Fibroblast of skin of abdomen (primary cell): ENCODE results near the gene GALNT2.
A peak's percentile ranks its signal among the peaks of the same experiment; 100 is the strongest.

Source experiments
- DNase-seq: peaks from one replicate; pipeline ENCODE4 v3.0.0-alpha.2; 2013

The GALNT2 gene

DNA sequence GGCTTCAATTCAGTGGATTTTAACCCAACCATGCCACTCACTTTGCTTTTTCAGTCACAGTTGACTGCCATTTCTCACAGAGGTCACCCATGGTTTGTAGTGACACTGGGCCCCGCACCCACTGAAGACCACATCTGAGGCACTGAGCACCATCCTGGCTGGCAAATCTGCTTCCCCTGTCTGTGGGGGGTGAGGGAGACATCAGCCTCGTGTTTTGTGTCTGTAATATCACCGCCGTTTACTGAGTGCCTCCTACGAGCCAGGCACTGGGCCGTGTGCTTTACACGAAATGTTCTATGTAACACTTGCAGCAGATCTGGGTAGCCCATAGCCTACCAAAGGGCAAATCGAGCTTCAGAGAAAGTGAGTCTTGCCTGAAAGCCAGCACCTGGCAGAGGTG, 197.3 kb downstream of the GALNT2 start:
- no peak for DNase-seq

DNA sequence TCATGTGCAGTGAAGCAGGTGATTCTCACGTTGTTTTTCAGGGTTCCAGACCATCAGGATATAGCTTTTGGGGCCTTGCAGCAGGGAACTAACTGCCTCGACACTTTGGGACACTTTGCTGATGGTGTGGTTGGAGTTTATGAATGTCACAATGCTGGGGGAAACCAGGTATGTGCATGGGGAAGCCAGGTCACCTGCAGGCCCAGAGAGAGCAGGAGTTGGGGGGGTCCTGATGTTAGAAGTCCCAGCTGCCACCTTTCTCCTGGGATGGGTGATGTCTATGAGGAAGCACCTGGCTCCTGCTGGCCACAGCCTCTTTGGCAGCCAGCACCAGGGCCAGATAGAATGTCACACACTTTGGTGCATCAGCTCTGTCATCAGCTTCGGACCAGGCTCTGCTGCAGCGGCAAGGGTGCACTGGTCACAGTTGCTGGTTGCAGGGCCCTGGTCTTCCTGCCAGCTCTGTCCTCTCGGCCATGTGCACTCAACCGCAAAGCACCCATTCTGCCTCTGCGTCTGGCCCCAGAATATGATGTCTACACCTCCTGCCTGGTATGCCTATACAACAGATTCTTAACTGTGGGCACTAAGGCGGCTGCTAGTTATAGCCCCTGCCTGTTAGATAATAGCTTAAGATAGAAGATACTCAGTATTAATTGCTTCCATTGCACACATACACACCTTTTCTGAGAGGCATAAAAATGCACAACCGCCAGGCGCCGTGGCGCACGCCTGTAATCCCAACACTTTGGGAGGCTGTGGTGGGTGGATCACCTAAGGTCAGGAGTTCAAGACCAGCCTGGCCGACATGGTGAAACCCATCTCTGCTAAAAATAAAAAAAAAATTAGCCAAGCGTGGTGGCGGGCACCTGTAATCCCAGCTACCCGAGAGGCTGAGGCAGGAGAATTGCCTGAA, 198.4 kb downstream of the GALNT2 start:
- DNase-seq: no peak

DNA sequence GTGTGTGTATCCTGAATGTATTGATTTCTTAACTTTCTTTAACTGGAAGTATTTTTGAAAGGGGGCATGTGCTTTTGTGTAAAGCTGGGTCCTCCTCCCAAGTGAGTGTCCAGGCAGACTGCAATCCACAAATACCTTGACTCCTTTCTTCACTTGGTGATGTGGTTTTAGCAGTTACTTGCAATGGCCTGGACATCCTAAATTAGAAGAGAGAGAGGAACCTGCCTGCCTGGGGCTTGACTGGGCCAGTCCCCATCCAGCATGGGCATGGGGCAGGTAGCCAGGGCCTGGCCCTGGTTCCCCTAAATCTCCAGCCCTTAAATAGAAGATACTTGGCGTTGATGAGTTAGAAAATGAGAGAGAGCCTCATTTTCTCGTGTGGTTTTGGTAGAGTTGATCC, 199.4 kb downstream of the GALNT2 start:
- no peak for DNase-seq

DNA sequence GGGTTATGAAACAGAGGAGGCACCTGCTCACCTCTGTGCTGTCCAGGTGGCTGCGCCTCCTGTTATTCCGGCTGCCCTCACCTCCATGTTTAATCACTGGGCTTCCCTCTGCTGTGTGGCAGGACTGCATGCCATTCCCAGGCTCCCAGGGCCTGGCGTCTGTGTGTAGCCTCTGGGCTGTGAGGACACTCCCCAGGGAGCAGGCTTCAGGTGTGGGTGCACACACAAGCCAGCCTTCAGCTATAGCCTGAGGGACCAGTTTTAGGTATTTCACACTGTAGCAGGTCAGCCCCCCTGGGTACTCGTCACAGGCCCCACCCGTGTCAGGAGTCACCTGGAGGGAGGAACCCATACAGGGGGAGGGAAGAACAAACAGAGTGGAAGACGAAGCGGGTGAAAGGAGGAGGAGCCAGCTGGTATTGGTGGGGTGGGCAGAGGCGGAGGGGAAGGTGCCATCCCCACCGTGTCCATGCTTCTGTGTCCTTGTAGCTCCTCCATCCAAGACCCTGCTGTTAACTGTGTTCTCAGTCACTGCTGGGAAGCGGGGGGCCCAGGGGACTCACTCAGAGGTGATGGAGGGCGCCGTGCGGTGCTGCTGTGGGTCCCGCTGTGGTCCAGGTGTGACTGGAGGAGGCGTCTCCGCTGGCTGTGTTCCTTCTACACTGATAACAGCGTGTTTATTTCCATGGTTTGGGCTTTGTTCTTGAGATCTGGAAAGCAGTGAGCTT, 200.5 kb downstream of the GALNT2 start:
- DNase-seq: no peak

DNA sequence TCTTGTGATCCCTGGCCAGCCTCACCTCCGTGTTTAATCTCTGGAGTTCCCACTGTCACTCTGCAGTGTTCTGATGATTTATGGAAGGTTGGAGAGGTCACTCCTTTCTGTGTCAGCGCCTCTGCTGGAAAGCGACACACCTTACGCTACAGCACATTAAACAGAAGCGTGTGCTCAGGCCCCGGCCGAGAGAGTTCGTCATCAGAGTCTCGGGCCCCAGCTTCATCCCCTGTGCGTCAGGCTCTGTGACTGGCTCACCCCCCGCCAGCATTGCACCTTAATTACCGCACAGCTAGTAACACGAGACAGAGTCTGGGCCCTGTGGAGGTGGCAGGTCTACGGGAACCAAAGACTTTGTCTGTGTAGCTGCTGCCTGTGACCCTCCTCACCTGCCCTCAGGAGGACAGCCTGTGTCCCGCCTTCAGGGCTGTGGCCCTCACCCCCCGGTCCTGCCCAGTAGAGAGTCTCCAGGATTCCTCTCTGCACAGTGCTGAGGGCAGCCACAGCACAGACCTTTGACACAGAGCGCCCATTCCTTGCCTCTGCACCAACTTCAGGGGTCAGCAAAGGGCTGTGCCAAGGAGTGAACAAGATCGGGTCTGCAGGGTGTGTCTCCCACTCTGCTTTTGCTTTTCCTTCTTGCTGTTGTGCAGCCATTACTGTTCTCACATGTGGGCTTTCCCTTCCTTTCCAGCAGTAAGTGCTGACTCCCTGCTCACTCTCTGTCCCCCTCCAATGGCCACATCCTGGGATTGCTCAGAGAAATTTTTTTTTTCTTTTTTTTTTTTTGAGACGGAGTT, 201.5 kb downstream of the GALNT2 start:
- DNase-seq: peak; percentile 72

DNA sequence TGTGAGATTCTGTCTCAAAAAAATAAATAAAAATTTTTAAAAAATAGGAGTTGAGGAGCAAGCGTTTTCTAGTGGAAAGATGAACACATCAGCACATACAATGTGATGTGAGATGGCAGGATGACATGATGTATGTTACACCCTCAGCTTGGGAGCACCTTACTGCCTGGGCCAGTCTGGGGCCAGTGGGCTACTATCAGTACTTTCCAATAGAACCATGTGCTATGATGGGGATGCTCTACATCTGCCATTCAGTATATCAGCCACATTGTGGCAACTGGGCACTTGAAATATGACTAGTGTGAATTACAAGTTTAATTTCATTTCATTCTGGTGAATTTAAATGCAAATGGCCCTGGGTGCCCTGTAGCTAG, 203.1 kb downstream of the GALNT2 start:
- no peak for DNase-seq

DNA sequence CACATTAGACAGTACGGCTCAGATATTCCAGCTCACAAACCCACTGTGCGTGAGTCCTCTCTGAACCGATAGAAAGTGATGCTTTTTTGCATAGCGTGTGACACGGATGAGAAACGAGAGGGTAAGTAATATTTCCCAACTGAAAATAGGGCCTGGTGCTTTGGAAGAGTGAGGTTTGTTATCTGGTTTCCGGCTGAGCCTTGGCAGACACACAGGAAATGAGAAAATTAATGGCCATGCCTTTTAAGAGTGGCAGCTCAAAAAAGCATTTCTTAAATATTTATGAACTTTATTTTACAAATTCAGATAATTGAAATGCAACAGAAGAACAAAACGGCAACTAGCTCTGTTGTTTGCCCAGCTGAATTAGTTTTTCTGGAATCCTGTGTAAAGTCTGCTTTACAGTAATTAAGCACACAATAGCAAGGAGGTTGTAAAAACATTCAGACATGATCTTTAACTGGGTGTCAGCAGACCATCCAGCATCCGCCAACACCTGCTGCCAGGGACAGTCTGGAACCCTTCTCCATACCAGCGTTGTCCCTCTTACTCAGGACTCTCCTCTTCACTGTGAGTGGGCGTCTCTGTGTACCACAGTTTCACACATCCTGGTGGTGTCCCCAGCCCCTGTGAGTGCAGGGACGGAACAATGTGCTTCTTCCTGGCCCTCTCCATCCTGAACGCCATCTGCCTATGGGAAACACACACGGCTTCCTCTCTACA, 203.7 kb downstream of the GALNT2 start:
- DNase-seq: peak; percentile 10

DNA sequence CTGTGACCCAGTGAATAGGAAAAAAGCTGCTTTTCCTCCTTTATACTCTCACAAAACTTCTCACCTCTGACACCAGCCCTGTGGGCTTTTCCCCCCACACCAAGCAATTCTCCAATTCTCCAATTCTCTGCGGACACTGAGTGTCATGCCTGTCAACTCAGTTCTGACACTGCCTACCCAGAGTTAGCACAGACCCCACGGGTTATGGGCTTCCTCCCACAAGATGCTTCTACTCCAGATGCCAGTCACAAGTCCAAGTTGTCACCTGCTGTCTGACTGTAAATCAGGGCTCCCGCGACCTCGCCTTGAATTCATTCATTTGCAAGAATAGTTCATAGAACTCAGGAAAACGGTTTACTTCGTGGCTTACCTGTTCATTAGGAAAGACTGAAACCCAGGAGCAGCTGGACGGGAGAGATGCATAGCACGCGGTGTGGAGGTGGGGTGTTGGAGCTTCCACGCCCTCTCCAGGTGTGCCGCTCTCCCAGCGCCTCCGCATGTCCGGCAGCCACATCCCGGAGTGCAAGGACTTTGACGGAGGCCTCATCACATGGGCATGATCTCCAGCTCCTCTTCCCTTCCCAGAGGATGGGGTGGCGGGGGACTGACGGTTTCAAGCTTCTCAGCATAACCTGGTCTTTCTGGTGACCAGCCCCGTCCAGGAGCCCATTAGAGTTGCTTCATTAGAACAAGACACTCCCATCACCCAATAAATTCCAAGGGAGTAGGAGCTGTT, 204.4 kb downstream of the GALNT2 start:
- no peak for DNase-seq

DNA sequence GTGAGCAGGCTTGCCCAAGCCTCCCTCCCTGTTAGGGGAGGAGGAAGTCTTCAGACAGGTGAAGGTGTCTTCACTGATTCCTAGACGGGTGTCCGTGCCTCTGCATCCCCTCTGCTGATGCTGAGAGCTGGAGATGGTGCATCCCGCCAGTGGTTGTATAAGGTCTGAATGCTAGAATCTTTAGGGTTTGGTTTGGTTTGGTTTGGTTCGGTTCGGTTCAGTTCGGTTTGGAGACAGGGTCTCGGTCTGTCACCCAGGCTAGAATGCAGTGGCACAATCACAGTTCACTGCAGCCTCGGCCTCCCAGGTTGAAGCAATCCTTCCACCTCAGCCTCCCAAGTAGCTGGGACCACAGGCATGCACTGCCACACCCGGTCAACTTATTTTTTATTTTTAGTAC, 205.5 kb downstream of the GALNT2 start:
- no peak for DNase-seq

DNA sequence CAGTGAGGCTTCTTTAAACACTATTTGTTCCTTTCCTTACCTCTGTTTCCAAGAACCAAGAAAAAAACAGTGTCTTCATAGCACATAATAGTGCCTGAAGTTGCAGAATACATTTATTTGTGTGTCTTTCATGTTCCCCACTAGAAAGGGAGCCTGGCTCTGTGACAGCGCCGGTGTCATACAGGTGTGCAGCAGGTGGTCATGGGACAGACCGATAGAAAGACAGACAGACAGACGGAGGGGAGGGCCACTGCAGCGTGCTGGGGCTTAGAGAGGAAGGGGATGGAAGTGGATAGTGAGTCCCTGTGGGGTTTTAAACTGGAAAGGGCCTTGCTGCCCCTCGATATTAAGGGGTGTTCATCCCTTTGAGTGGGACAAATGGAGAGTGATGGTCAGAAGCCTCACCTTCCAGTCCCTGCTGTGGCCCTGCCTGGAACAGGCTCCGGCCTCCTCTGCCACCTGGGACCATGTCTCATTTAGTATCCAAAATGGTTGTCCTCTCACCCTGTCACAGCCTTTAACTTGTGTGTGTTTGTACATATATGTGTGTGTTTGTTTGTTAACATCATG, 206.2 kb downstream of the GALNT2 start:
- no peak for DNase-seq

DNA sequence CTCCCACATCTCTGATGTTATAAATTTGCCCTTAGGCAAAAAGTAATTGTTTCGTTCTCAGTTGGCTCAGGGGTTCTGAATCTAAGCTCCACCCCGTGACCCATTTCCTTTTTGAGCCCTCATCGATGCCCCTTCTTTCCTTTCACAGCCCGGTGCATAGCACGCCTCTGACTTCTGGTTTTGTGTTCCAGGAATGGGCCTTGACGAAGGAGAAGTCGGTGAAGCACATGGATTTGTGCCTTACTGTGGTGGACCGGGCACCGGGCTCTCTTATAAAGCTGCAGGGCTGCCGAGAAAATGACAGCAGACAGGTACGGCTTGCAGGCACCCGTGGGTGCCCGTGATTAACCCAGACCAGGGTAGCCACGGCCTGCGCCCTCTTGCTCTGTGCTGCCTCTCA, 207.2 kb downstream of the GALNT2 start:
- DNase-seq: no peak

DNA sequence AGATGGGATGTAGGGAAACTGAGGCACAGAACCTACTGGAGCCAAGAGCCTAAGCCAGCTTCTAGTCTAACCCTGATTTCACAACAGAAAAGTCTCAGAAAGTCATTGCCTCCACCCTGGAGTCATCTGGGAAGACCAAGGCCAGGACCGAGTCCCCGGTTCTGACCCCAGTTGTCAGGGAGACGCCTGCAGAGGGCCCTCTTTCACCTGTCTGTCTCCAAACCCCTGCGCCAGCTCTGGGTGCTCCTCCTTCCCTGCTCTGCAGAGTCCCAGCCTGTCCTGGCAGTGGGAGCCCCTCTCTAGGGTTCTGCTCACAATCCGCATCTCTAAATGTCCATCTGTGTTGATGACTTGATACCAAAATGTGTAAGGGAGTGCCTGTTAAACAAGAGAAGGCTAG, 209.4 kb downstream of the GALNT2 start:
- no peak for DNase-seq

DNA sequence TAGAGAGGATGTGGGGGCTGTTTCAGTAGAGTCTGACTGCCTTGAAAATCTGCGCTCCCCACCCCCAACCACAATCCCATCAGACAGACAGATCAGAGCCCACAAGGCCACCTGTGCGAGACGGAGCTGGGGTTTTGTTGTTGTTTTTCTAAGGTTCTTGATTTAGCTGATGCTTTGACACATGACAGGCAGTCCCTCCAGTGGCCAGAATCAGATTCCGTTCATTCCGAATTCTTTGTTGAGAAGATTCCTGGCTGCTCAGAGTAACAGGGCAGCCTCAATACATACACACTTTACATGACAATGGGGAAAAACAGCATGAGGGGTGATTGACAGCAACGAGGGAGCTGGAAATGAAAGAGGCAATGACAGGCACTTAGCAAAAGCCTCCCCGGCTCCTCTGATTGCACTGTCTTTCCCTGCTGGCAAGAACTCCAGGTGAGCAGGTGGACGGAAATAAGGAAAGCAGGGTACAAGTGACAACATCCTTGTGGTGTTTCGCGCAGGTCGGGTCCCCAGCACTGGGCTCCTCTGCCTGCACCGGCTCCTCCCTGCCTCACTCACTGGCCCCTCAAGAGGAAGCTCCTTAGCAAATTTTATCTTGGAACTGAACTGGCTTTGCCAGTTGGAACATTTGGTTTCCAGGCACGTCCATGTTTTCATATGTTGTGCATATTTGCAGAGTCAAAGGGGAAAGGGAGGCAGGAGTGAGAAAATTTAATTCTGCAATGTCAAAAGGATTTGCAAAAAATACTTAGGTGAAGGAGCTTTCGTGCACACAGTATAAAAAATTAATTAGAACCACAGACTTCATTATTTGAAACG, 210.4 kb downstream of the GALNT2 start:
- DNase-seq: no peak

DNA sequence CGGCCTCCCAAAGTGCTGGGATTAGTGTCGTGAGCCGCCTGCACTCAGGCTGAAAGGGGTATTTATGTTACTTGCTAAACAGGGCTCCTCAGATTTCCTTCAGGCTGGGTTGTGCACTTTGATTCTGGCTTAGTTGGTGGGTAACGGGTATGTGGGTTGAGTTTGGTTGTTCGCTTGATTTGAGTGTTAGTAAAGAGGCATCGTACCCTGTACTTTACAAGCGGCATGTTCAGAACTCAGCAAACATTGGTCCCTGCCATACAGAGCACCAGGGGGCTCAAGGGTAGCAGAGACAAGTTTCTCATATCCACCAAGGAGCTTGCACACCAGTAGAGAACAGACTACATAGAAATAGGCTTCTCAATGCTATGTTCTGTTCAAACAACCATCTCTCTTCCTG, 211.3 kb downstream of the GALNT2 start:
- DNase-seq: no peak

DNA sequence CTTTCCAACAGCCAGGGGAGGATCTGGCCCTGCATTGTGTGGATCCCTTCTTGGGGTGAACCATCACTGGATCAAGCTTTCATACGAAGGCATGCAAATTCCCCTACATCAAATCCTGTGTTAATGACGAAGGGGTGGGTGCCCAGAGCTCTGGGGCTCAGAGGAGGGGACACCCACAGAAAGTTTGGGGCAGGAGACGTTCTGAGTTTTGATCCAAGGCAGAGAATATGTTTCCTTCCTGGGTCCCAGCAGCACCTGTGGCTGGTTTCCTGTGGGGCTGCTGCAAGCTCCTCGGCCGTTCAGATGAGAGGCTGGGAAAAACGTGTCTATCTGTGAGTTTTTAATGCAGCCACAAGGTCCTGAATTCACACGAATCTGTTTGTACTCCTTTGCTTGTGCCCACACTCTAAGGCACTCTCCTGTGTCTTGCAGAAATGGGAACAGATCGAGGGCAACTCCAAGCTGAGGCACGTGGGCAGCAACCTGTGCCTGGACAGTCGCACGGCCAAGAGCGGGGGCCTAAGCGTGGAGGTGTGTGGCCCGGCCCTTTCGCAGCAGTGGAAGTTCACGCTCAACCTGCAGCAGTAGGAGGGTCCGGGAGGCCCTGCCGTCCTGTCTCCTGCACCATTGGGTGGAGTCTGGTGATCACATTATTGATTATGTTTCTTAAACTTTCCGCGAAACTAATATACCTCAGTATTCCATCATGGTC, 212.0 kb downstream of the GALNT2 start:
- no peak for DNase-seq

DNA sequence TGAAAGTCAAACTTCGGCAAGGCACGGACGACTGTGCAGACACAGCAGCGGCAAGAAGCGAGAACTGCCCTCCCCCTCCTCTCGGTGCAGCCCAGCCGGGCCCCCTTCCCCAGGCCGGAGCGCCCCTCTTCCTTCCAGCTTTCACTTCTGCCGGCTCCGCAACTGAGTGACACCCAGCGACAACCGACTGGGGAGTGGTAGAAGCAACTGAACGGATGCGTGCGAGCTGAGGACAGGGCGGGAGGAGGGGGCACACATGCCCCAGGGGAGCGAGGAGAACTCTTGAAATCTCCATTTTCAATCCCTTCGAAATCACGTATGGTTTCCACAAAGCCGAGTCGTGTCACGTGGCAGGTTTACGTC, 212.5 kb downstream of the GALNT2 start:
- DNase-seq: no peak

DNA sequence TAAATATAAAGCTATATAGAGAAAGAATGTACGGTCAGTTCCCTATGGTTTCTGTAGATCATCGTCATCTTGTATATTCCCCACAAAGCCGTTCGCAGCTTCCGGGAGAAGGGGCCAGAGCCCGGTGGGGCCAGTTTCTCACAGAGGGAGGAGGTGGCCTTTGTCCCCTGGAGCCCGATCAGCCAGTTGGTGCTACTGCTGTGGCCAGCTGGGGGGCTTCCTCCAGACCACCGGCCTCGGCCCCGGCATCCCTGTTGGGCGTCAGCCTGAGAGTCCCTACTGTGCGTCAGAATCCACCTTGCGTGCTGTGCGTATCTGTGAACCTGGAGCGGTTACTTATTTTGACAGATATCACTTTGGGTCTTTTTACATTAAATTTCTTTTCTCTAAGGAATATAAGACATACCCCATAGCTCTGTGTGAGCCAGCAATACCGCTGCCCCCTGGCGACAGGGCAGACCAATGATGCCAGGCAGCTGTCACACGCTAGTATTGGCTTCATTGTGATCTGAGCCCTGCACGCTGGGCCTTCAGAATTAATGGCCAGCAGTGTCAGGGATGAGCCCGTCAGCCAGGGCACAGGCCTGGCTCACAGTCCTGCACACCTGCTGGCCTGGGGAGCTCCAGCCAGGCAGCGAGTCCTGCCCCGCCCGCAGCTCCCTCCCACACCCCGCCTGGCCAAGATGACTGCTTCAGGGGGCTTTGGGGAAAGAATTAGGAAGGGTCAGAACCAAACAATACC, 213.2 kb downstream of the GALNT2 start:
- DNase-seq: no peak

DNA sequence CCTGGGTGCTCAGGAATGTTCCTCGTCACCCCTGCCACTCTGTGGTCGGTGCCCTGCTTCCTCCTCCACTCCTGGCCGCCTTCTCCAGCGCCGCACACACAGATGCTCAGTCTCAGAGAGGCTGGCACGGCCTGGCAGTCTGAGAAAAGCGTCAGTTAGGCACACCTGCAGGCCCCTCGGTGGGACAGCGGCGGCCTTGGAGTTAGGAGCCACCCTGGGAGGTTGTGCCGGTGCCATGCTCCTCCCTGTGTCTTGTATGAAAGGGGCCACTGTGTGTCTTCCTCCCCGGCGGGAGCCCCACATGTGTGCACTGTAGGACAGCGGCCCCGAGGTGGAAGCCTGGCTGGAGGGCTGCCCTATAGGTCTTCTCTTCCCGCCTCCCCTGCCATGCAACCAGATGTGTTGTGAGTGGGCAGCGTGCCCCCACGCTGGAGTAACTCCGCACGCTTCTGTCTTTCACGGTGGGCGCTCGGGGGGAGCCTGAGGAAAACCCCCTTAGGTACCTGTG, 213.9 kb downstream of the GALNT2 start:
- no peak for DNase-seq

DNA sequence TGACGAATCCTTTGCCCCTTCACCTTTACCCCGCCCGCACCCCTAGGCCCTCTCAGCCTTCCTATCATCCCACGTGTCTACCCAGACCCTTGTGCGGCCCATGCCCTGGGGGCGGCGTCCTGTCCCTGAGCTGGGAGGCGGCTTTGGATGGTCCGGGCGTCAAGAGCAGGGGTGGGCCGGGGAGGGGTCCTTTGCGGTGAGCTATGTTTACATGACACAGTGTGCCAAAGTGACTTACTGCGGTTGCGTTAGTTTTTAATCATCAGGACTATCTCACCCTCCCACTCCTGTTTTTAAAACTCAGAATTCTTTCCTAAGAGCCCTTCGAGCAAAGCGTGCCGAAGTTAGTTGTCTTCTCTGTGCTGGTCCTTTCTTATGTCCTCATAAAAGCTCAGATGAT, 214.5 kb downstream of the GALNT2 start:
- DNase-seq: no peak
